Karpas-422 (cell line): ENCODE data around the gene OBP2A. TPM values are rescaled to one million over a fixed set of nuclear protein-coding genes. Genes with fewer than 3 reads are reported as not detected.
"Not testable (repeated sequence)": the region's sequence is repeated elsewhere in the genome, so short reads cannot be mapped to it uniquely, and the experiment has no call there.

Experiments used
- DNase-seq: peaks from one replicate; pipeline ENCODE4 v3.0.0-alpha.2; 2015
- H2AFZ ChIP-seq: fragments of 200-600 bp; sonication (generic); 2 replicates; pipeline ENCODE4 v1.6.1; 2014; ENCODE audit warnings: antibody characterized with exemption, low read length, mixed read lengths
- H3K27ac ChIP-seq: fragments of 200-600 bp; sonication (generic); 2 replicates; pipeline ENCODE4 v1.5.1; 2014; ENCODE audit warnings: mild to moderate bottlenecking, low read length, moderate library complexity
- H3K27me3 ChIP-seq: fragments of 200-600 bp; sonication (generic); 2 replicates; pipeline ENCODE4 v1.6.1; 2014; ENCODE audit warnings: low read length, mixed read lengths
- H3K36me3 ChIP-seq: fragments of 200-600 bp; sonication (generic); 2 replicates; pipeline ENCODE4 v1.6.1; 2014; ENCODE audit warnings: low read length, mixed read lengths; ENCODE audit not compliant: insufficient read depth
- H3K4me1 ChIP-seq: fragments of 200-600 bp; sonication (generic); 2 replicates; pipeline ENCODE4 v1.6.1; 2014; ENCODE audit warnings: mild to moderate bottlenecking, low read length, mixed read lengths
- H3K4me2 ChIP-seq: fragments of 200-600 bp; sonication (generic); 2 replicates; pipeline ENCODE4 v1.6.1; 2014; ENCODE audit warnings: low read length, low read depth, mild to moderate bottlenecking; ENCODE audit not compliant: poor library complexity, severe bottlenecking
- H3K4me3 ChIP-seq: fragments of 200-600 bp; sonication (generic); 2 replicates; pipeline ENCODE4 v1.5.1; 2014; ENCODE audit warnings: mild to moderate bottlenecking, antibody characterized with exemption, low read length, mixed read lengths
- H3K79me2 ChIP-seq: fragments of 200-600 bp; sonication (generic); 2 replicates; pipeline ENCODE4 v1.6.1; 2014; ENCODE audit warnings: mild to moderate bottlenecking, low read length, mixed read lengths
- H3K9ac ChIP-seq: fragments of 200-600 bp; sonication (generic); 2 replicates; pipeline ENCODE4 v1.6.0; 2014; ENCODE audit warnings: low read length
- H3K9me2 ChIP-seq: fragments of 200-600 bp; sonication (generic), shearing (Covaris generic); replicated peaks from 2 replicates; pipeline ENCODE4 v1.6.0; 2014; ENCODE audit warnings: mild to moderate bottlenecking, low read length, moderate library complexity; ENCODE audit not compliant: insufficient read depth
- H3K9me3 ChIP-seq: fragments of 300-700, 200-600 bp; sonication (generic); 2 replicates; pipeline ENCODE4 v1.6.1; 2014; ENCODE audit warnings: low read length, mixed read lengths
- H4K20me1 ChIP-seq: fragments of 200-600 bp; sonication (generic); 2 replicates; pipeline ENCODE4 v1.6.1; 2014; ENCODE audit warnings: mild to moderate bottlenecking, antibody characterized with exemption, low read length, low read depth; ENCODE audit not compliant: insufficient read depth
- total RNA-seq: library from RNA; depleted of rRNA; stranded (reverse); fragments of >200 nt; shearing (Covaris generic); gene quantifications from 2 replicates; pipeline ENCODE4 v1.2.3, GENCODE V29; 2014; ENCODE audit warnings: low replicate concordance

The OBP2A gene
- total RNA-seq, 1 experiment from 2014 or later, result not detected

DNA sequence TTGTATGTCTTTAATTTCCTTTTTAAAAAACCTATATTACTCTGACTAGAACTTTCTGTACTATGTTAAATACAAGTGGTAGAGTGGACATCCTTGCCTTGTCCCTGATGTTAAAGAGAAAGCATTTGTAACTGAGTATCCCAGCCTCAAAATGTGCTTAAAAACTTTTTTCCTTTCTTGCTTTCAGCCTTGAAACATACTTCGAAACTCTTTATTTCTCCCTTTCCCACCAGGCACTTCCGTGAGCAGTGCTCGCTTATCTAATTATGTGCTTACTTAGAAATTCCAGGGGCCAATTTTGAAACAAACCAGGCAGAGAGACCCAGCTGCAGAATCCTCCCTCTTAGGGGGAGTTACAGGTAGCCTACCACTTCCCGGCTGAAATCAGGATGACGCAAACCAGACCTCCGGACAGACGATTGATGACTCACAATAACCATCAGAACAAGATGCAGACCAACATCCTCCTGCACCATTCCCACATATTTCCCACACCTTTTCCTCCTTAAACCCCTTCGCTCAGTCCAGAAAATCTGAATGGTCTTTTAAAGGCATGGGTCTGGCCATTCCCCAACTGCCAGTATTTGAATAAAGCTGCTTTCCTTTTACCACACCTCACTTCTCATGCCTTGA, 2.5 kb upstream of the OBP2A start:
- not testable (repeated sequence) for H3K27me3 ChIP-seq, H3K9ac ChIP-seq, H3K36me3 ChIP-seq, H2AFZ ChIP-seq, H3K9me2 ChIP-seq, H3K27ac ChIP-seq, H3K4me2 ChIP-seq, H3K4me3 ChIP-seq, DNase-seq, H3K4me1 ChIP-seq, H4K20me1 ChIP-seq, H3K79me2 ChIP-seq, H3K9me3 ChIP-seq

DNA sequence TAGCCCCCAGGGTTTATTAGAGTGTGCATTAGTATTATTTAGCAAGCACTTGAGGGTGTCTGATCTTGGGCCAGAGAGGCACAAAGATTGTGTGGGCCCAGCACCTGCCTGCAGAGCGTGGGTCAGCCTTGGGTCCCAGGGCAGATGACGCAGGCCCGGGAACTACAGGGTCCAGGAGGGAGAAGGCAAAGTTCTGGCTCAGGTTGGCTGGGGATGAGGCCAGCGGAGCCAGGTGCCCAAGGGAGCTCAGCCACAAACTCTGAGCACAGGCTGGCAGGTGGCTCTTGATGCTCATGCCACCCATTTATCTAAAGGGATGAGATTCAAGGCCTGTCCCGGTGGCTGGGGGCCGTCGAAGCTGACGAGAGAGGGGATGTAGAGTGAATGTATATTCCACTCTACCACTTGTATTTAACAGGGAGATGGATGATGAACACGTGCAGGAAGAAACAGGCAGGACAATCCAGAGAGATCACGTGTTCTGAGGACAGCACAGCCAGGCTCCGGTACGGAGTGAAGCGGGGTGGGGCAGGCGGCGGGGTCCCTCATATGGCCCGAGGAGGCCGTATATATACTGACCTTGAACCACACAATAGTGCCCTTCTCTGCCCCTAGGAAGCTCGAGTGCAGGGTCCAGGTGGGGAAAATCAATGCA, 818 bp upstream of the OBP2A start:
- Histone ChIP-seq H3K79me2 (no peaks in the 10 kb centered on the region), H3K27ac (no peak overlapping the region), H3K27me3 (no peaks in the 10 kb centered on the region), H3K4me3 (no peak overlapping the region), H2AFZ (no peak overlapping the region), H3K4me2 (no peak overlapping the region), H3K36me3 (no peaks in the 10 kb centered on the region), H3K9me3 (no peaks in the 10 kb centered on the region), H3K9me2 (no peaks in the 10 kb centered on the region), H4K20me1 (no peaks in the 10 kb centered on the region), H3K9ac (no peak overlapping the region), H3K4me1 (no peaks in the 10 kb centered on the region)
- no peak for DNase-seq

DNA sequence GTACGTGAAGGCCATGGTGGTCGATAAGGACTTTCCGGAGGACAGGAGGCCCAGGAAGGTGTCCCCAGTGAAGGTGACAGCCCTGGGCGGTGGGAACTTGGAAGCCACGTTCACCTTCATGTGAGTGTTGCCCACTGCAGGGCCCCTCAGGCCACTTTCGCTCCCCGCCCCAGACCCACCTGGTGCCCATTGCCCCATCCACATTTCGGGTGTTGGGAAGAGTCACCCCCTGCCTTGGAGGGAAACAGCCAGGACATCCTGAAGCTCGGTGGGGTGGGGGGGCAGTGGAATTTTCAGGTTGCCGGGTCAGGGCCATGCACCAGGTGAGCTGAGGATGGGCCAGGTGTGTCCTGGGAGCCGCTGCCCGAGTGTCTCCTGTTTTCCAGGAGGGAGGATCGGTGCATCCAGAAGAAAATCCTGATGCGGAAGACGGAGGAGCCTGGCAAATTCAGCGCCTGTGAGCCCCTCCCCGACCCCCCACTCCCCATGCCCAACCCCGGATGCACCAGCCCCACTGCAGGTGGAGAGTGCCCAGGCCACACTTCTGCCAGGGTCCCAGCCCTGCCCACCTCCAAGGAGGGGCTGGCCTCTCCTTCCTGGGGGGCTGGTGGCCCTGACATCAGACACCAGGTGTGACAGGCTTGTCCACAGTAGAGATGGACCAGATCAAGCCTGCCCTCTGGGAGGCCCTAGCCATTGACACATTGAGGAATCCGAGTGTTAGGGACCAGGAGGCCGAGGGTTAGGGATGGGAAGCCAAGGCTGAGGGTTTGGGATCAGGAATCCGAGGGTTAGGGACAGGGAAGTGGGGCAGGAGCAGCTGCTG, 1.1 kb downstream of the OBP2A start:
- H4K20me1 ChIP-seq, H3K4me1 ChIP-seq, H3K36me3 ChIP-seq, H3K9me3 ChIP-seq, H2AFZ ChIP-seq, H3K4me3 ChIP-seq, H3K9ac ChIP-seq, H3K27me3 ChIP-seq, H3K79me2 ChIP-seq, H3K4me2 ChIP-seq, DNase-seq, H3K9me2 ChIP-seq, H3K27ac ChIP-seq: not testable (repeated sequence)

DNA sequence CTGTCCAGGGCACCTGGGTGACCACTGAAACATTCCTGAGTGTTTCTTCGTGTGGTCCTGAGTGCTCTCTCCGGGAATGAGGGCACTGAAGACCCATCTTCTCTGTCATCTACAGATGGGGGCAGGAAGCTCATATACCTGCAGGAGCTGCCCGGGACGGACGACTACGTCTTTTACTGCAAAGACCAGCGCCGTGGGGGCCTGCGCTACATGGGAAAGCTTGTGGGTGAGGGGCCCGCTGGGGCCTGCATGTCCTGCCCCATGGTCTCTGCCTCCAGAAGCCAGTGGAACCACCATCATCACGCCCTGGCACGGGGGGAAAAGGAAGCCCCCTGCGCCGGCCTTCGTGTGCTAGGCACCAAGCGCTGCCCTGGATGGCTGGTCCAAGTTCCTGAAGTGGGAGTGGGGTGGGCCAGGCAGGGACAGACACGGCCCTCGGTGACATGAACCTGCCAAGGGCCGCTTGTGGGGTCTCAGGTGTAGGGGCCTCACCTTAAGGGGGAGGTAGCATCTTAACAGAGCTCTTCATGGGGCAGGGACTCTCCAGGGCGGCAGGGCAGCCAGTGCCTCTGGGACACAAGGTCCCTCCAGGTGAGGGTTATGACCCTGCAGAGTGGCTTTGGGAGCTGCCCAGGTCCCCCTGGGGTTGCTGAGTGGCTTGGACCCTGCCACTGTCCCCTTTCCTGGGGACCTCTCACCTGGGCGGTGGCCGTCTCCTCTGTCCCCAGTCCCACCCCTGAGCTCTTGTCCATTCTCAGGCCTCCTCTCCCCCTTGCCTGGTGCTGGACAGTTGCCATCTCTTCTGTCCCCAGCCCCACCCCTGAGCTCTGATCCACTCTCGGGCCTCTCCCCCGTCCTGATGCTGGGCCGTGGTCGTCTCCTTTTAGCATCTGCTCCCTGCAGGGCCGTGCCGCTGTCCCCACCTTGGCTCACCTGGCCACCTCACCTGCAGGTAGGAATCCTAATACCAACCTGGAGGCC, 2.1 kb downstream of the OBP2A start:
- Histone ChIP-seq H3K27ac (no peak overlapping the region), H3K4me2 (no peak overlapping the region), H3K9me2 (no peaks in the 10 kb centered on the region), H3K36me3 (no peaks in the 10 kb centered on the region), H3K4me1 (no peaks in the 10 kb centered on the region), H3K79me2 (no peaks in the 10 kb centered on the region), H2AFZ (no peak overlapping the region), H4K20me1 (no peaks in the 10 kb centered on the region), H3K27me3 (no peaks in the 10 kb centered on the region), H3K4me3 (no peak overlapping the region), H3K9ac (no peak overlapping the region), H3K9me3 (no peaks in the 10 kb centered on the region)
- DNase-seq, result no peak

GRCh38 chr9:135549478-135550343, 3.8 kb downstream of the OBP2A start:
- not testable (repeated sequence) for H3K9me3 ChIP-seq, DNase-seq, H3K9me2 ChIP-seq, H3K4me1 ChIP-seq, H3K4me2 ChIP-seq, H3K9ac ChIP-seq, H2AFZ ChIP-seq, H3K79me2 ChIP-seq, H3K27ac ChIP-seq, H4K20me1 ChIP-seq, H3K36me3 ChIP-seq, H3K4me3 ChIP-seq, H3K27me3 ChIP-seq

DNA sequence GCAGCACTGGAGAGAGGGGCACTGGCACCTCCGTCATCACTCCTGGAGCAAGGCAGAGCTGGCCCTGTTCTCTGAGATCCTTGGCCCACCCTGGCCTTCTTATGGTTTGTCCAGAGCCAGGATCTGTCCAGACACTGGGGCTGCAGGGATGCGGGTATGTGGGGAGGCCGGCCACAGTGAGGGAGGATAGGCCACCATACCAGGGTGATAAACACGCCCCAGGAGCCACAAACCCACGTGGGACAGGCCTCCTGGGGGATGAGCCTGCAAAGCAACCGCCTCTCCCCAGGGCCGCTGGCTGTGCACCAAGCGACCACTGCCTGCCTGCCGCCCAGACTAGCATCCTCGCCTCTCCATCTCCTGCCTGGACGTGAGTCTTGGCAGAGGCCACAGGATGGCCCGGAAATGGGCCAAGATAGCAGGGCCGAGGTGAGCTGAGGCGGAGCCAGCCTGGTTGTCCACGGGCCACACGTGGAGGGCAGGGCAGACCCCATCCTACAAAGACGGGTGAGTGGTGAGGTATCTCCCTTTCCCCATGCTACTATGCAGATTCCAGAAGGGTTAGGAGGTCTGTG, 4.5 kb downstream of the OBP2A start:
- no peaks in the 10 kb centered on the region for H3K4me1 ChIP-seq
- no peaks in the 10 kb centered on the region for H3K9me2 ChIP-seq
- no peaks in the 10 kb centered on the region for H3K9me3 ChIP-seq
- no peaks in the 10 kb centered on the region for H3K36me3 ChIP-seq
- H4K20me1 ChIP-seq, result no peaks in the 10 kb centered on the region
- no peak overlapping the region for H3K4me3 ChIP-seq
- H3K27ac ChIP-seq, result no peak overlapping the region
- H3K79me2 ChIP-seq, result no peaks in the 10 kb centered on the region
- H3K4me2 ChIP-seq, result no peak overlapping the region
- no peak for DNase-seq
- no peak overlapping the region for H3K9ac ChIP-seq
- no peak overlapping the region for H2AFZ ChIP-seq
- no peaks in the 10 kb centered on the region for H3K27me3 ChIP-seq

DNA sequence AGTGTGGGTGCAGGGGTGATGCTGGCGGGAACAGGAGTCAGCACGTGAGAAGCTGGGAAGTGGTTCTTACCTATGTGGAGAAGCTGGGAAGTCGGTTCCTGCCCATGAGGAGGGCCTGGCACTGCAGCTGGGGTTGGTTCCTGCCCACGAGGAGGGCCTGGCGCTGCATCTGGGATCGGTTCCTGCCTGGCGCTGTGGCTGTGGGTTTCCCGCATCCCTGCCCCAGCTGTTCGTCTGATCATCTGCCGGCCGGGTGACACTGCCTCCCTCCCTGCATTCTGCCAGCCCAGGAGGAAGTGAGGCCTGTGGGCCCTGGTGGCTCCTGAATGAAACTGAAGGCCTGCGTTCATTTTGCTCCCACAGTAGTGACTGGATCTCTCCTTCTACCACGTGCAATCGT, 5.1 kb downstream of the OBP2A start:
- H3K4me1 ChIP-seq, result no peaks in the 10 kb centered on the region
- no peak overlapping the region for H3K4me3 ChIP-seq
- H3K9me2 ChIP-seq, result no peaks in the 10 kb centered on the region
- no peak for DNase-seq
- no peak overlapping the region for H2AFZ ChIP-seq
- no peaks in the 10 kb centered on the region for H3K36me3 ChIP-seq
- no peak overlapping the region for H3K27ac ChIP-seq
- no peak overlapping the region for H3K4me2 ChIP-seq
- no peaks in the 10 kb centered on the region for H3K9me3 ChIP-seq
- H4K20me1 ChIP-seq, result no peaks in the 10 kb centered on the region
- H3K9ac ChIP-seq, result no peak overlapping the region
- no peaks in the 10 kb centered on the region for H3K27me3 ChIP-seq
- no peaks in the 10 kb centered on the region for H3K79me2 ChIP-seq
